HepG2 (cell line): ENCODE results near the gene RBM18. TPM values are rescaled to one million over a fixed set of nuclear protein-coding genes. Genes with fewer than 3 reads are reported as not detected.

Experiments used
- BRD4 ChIP-seq: sonication (generic); formaldehyde crosslinking; IDR thresholded peaks from 2 replicates; pipeline ENCODE4 v1.4.0; 2020; ENCODE audit warnings: missing genetic modification reagents
- CCDC6 ChIP-seq: sonication (generic); formaldehyde crosslinking; IDR thresholded peaks from 2 replicates; pipeline ENCODE4 v1.8.1; 2022; ENCODE audit warnings: mild to moderate bottlenecking, missing genetic modification reagents, moderate library complexity
- ETV6 ChIP-seq: sonication (generic); formaldehyde crosslinking; conservative IDR thresholded peaks from 2 replicates; pipeline ENCODE4 v1.4.0; 2020; ENCODE audit warnings: missing genetic modification reagents
- FOXJ3 ChIP-seq: sonication (generic); formaldehyde crosslinking; IDR thresholded peaks from 2 replicates; pipeline ENCODE4 v1.4.0; 2020; ENCODE audit warnings: missing genetic modification reagents, mild to moderate bottlenecking, borderline replicate concordance
- GATA4 ChIP-seq: sonication (generic); IDR thresholded peaks from 2 replicates; pipeline ENCODE4 v1.6.1; 2016; ENCODE audit warnings: antibody characterized with exemption, low read depth, borderline replicate concordance
- IKZF4 ChIP-seq: sonication (generic); formaldehyde crosslinking; IDR thresholded peaks from 2 replicates; pipeline ENCODE4 v1.5.1; 2020; ENCODE audit warnings: borderline replicate concordance, mild to moderate bottlenecking, low read depth, missing genetic modification reagents; ENCODE audit errors: not compliant biosample characterization
- IKZF5 ChIP-seq: IDR thresholded peaks from 2 replicates; pipeline ENCODE4 v1.6.1; 2018; ENCODE audit warnings: missing genetic modification reagents, mild to moderate bottlenecking, missing compliant biosample characterization
- MIER3 ChIP-seq: IDR thresholded peaks from 2 replicates; pipeline ENCODE4 v1.6.1; 2016; ENCODE audit warnings: missing compliant biosample characterization, borderline replicate concordance
- NFATC3 ChIP-seq: sonication (generic); formaldehyde crosslinking; IDR thresholded peaks from 2 replicates; pipeline ENCODE4 v1.5.1; 2020; ENCODE audit warnings: mild to moderate bottlenecking, missing genetic modification reagents
- NFIB ChIP-seq: sonication (generic); formaldehyde crosslinking; IDR thresholded peaks from 2 replicates; pipeline ENCODE4 v1.9.0; 2021; ENCODE audit warnings: missing genetic modification reagents, mild to moderate bottlenecking, borderline replicate concordance
- ONECUT2 ChIP-seq: sonication (generic); formaldehyde crosslinking; IDR thresholded peaks from 2 replicates; pipeline ENCODE4 v1.4.0; 2020; ENCODE audit warnings: missing genetic modification reagents
- PHF5A ChIP-seq: IDR thresholded peaks from one replicate; pipeline ENCODE4 v1.6.1; 2018; ENCODE audit warnings: low read depth, missing genetic modification reagents; ENCODE audit not compliant: unreplicated experiment
- REPIN1 ChIP-seq: sonication (generic); formaldehyde crosslinking; IDR thresholded peaks from 2 replicates; pipeline ENCODE4 v1.8.0; 2022; ENCODE audit warnings: missing genetic modification reagents, low read depth, mild to moderate bottlenecking, borderline replicate concordance
- SIN3B ChIP-seq: fragments of 150-350 bp; IDR thresholded peaks from 2 replicates; pipeline ENCODE4 v1.6.1; 2014; ENCODE audit warnings: low read length
- SOX13 ChIP-seq, 3 experiments: fragments of 450-650 bp in 1 of 3; sonication (generic) in 1 of 3; formaldehyde crosslinking in 1 of 3; IDR thresholded peaks in 2 of 3; conservative IDR thresholded peaks in 1 of 3; 2 replicates each; pipeline versions ENCODE4 v1.5.0 to v1.6.1; 2016 to 2020; ENCODE audit warnings: antibody characterized with exemption in 1 of 3, mild to moderate bottlenecking in 1 of 3, missing compliant biosample characterization in 1 of 3, missing genetic modification reagents in 1 of 3, moderate library complexity in 1 of 3
- SP140L ChIP-seq: sonication (generic); formaldehyde crosslinking; IDR thresholded peaks from 2 replicates; pipeline ENCODE4 v1.4.0; 2020; ENCODE audit warnings: missing genetic modification reagents, borderline replicate concordance
- TRAFD1 ChIP-seq: sonication (generic); formaldehyde crosslinking; IDR thresholded peaks from 2 replicates; pipeline ENCODE4 v1.5.1; 2020; ENCODE audit warnings: missing genetic modification reagents, mild to moderate bottlenecking, borderline replicate concordance
- WIZ ChIP-seq: sonication (generic); formaldehyde crosslinking; IDR thresholded peaks from 2 replicates; pipeline ENCODE4 v1.5.1; 2020; ENCODE audit warnings: mild to moderate bottlenecking, missing genetic modification reagents
- ZBTB26 ChIP-seq: IDR thresholded peaks from 2 replicates; pipeline ENCODE4 v1.6.1; 2016; ENCODE audit warnings: missing compliant biosample characterization, missing genetic modification reagents, borderline replicate concordance
- ZFAT ChIP-seq: sonication (generic); formaldehyde crosslinking; conservative IDR thresholded peaks from 2 replicates; pipeline ENCODE4 v1.8.1; 2023; ENCODE audit warnings: missing genetic modification reagents, inconsistent platforms
- ZNF101 ChIP-seq: sonication (generic); formaldehyde crosslinking; IDR thresholded peaks from 2 replicates; pipeline ENCODE4 v1.4.0; 2020; ENCODE audit warnings: mild to moderate bottlenecking, low read depth, missing genetic modification reagents, borderline replicate concordance
- ZNF234 ChIP-seq: sonication (generic); formaldehyde crosslinking; conservative IDR thresholded peaks from 2 replicates; pipeline ENCODE4 v1.5.1; 2020; ENCODE audit warnings: mild to moderate bottlenecking, missing genetic modification reagents
- ZNF451 ChIP-seq: sonication (generic); formaldehyde crosslinking; IDR thresholded peaks from 2 replicates; pipeline ENCODE4 v1.5.0; 2020; ENCODE audit warnings: mild to moderate bottlenecking, missing genetic modification reagents
- ZNF572 ChIP-seq: sonication (generic); formaldehyde crosslinking; IDR thresholded peaks from 2 replicates; pipeline ENCODE4 v1.5.1; 2020; ENCODE audit warnings: mild to moderate bottlenecking, missing genetic modification reagents
- ZNF7 ChIP-seq: IDR thresholded peaks from 2 replicates; pipeline ENCODE4 v1.6.1; 2016; ENCODE audit warnings: missing biosample characterization, missing genetic modification reagents
- ZNF83 ChIP-seq: sonication (generic); formaldehyde crosslinking; IDR thresholded peaks from 2 replicates; pipeline ENCODE4 v1.4.0; 2020; ENCODE audit warnings: missing genetic modification reagents, mild to moderate bottlenecking, borderline replicate concordance
- ZNF839 ChIP-seq: sonication (generic); formaldehyde crosslinking; IDR thresholded peaks from 2 replicates; pipeline ENCODE4 v1.4.0; 2020; ENCODE audit warnings: missing genetic modification reagents, mild to moderate bottlenecking, borderline replicate concordance
- polyA plus RNA-seq, 8 experiments: library from polyadenylated mRNA; depleted of rRNA in 3 of 8; stranded (reverse) in 7 of 8; unstranded in 1 of 8; fragments of >200 nt; fragmentation: Illumina TruSeq in 4 of 8; extraction: Trizol in 4 of 8; gene quantifications; 2 replicates each; pipeline versions ENCODE4 v1.2.1 to v1.2.3, GENCODE V29; 2011 to 2016; ENCODE audit warnings: low read depth in 4 of 8, missing spikeins in 1 of 8, mixed read lengths in 1 of 8; ENCODE audit not compliant: insufficient read depth in 1 of 8
- total RNA-seq, 5 experiments: library from RNA; depleted of rRNA; stranded (reverse); fragments of >200 nt; fragmentation: Illumina TruSeq; extraction: Trizol; gene quantifications; 2 replicates each; pipeline ENCODE4 v1.2.3, GENCODE V29; 2016; ENCODE audit warnings: low read depth in 1 of 5

The RBM18 gene
- total and polyA plus RNA-seq, 2 of the 13 experiments (the other 11 are each of a cell fraction or from before 2014, with no cell fraction given) = 12.6 to 16.6 TPM

GRCh38 chr9:122265149-122265915 is 692 bp upstream of the RBM18 start (continued):
- TF ChIP-seq IKZF5 (CRISPR knock-in tag) (no peak), TRAFD1 (CRISPR knock-in tag) (no peak), CCDC6 (CRISPR knock-in tag) (no peak), WIZ (no peak), ZFAT (no peak), NFIB (CRISPR knock-in tag) (no peak), FOXJ3 (no peak), ZNF234 (CRISPR knock-in tag) (no peak), GATA4 (no peak), ZNF451 (CRISPR knock-in tag) (no peak), ZBTB26 (CRISPR knock-in tag) (no peak), IKZF4 (CRISPR knock-in tag) (no peak), ZNF839 (CRISPR knock-in tag) (no peak), SIN3B (no peak), ZNF83 (CRISPR knock-in tag) (no peak), MIER3 (CRISPR knock-in tag) (no peak), BRD4 (CRISPR knock-in tag) (no peak), PHF5A (CRISPR knock-in tag) (no peak), SOX13 (IDR thresholded peaks at IDR 0.05) (no peak), SOX13 (CRISPR knock-in tag; conservative IDR thresholded peaks at IDR 0.05 in 1 of 2, IDR thresholded peaks at IDR 0.05 in 1 of 2) (peak in 1 of 2 experiments; percentile 37; a peak in 2 of 4 replicates), ONECUT2 (CRISPR knock-in tag) (no peak), ZNF7 (CRISPR knock-in tag) (peak; percentile 76), ZNF101 (no peak), ETV6 (CRISPR knock-in tag) (no peak), REPIN1 (no peak), ZNF572 (CRISPR knock-in tag) (no peak), NFATC3 (no peak), SP140L (no peak)
